NCI-H226 (cell line): ENCODE measurements around the gene TSPAN5.
"Not testable (repeated sequence)": the region's sequence is repeated elsewhere in the genome, so short reads cannot be mapped to it uniquely, and the experiment has no call there.

Experiments used
- DNase-seq: peaks from one replicate; pipeline ENCODE4 v3.0.0-alpha.2; 2015

The TSPAN5 gene

GRCh38 chr4:98544141-98544817, 114.1 kb downstream of the TSPAN5 start:
- DNase-seq, result no peak

DNA sequence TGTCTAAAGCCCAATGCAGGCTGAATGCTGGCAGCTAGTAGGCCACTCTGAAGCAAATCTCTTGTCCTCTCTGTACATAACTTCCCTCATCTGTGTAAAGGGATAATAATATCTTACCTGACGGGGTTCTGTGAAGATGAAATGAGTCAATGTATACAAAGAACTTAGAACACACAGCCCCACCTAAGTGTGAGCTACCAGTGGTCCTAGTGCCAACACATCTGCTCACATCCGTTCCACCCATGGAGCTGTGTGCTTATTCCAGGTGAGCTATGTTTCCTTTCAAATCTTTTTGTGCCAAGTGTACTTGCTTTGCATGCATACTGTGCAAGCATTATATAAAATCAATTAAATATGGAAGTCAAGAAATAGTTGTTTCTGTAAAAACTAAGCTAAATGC, 116.4 kb downstream of the TSPAN5 start:
- DNase-seq, result no peak

DNA sequence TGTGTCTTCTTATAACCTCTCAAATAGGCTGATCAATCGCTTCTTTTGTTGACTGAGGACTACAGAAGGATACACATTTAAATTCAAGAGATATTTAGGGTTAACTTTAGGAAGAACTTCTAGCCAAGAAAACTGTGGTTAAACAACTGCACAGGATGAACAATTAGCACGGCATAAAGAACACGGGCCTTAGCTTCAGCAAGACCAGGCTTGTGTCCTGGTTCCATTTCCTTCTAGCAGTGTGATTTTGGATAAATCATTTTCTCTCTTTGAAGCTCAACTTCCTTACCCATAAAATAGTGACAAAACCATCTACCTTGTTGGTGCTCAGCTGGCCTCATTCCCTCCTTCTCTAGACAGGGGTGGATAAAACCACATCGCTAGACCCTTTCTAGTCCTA, 117.6 kb downstream of the TSPAN5 start:
- DNase-seq, result no peak

DNA sequence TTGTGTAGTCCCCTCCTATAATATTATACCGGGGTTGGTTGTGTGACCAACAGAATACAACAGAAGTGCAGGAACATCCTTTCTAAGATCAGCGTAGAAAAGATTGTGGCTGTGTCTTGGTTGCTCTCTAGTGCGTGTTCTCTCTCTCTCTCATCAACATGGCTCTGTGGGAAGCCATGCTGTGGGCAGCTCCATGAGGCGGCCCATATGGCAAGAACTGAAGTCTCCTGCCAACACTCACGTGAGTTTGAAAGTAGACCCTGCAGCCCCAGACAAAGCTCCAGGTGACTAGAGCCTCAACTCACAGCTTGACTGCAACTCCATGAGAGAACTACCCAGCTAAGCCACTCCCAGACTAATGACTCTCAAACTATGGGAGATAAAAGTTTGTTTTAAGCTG, 118.7 kb downstream of the TSPAN5 start:
- no peak for DNase-seq

- DNase-seq, result no peak
Measured at GRCh38 chr4:98539299-98539698, 119.1 kb downstream of the TSPAN5 start.

- DNase-seq, result no peak
Measured at GRCh38 chr4:98536631-98537030, 121.8 kb downstream of the TSPAN5 start.

DNA sequence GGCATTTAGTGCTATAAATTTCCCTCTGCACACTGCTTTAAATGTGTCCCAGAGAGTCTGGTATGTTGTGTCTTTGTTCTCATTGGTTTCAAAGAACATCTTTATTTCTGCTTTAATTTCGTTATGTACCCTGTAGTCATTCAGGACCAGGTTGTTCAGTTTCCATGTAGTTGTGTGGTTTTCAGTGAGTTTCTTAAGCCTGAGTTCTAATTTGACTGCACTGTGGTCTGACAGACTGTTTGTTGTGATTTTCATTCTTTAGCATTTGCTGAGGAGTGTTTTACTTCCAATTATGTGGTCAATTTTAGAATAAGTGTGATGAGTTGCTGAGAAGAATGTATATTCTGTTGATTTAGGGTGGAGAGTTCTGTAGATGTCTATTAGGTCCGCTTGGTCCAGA, 124.3 kb downstream of the TSPAN5 start:
- not testable (repeated sequence) for DNase-seq

GRCh38 chr4:98530572-98530971, 127.8 kb downstream of the TSPAN5 start:
- DNase-seq, result no peak

DNA sequence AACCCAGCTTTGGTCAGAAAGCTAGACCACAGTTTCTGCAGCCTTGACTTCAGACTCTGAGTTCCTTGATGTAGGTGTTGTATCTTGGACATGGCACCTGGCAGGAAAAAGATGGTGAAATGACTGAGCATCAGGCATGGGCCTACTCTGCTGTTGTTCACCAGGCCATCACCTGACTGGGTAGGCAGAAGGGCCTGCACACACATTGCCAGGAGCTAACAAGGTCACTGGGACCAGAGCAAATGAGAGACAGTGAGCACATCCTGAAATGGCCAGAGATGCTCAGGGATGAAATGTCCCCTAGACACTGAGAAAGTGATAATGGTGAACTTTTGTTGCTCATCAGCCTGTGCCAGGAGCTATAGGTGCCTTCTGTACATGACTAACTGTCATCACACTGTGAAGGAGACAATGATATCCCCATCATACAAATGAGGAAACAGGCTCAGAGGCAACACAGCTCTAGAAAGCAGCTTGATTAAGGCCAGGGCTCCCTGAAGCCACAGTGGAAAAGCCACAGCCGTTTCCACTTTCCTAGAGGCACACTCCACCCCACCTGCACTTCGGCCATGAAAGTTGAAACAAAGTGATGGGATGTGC, 128.3 kb downstream of the TSPAN5 start:
- no peak for DNase-seq

DNA sequence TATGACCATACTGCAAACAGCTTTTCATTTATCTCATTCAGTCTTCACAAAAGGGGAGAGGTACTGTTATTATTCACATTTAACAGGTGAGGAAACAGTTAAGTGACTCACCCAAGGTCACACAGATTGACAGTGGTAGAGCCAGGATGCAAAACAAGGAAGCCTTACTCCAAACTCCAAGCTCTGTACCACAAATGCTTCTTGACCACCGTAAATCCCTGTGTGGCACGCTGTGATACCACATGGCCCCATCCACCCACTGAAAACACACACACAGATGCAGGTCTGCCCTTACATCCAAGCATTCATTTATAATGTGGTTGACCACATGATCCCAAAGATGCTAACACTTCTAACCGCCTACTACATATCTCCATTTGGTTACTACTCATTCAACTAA, 129.5 kb downstream of the TSPAN5 start:
- no peak for DNase-seq

- DNase-seq, result no peak
Measured at GRCh38 chr4:98527534-98528269, 130.7 kb downstream of the TSPAN5 start.

GRCh38 chr4:98524230-98524629, 134.2 kb downstream of the TSPAN5 start:
- no peak for DNase-seq

- peak; percentile 22 for DNase-seq
Measured at GRCh38 chr4:98522636-98523395, 135.6 kb downstream of the TSPAN5 start.

DNA sequence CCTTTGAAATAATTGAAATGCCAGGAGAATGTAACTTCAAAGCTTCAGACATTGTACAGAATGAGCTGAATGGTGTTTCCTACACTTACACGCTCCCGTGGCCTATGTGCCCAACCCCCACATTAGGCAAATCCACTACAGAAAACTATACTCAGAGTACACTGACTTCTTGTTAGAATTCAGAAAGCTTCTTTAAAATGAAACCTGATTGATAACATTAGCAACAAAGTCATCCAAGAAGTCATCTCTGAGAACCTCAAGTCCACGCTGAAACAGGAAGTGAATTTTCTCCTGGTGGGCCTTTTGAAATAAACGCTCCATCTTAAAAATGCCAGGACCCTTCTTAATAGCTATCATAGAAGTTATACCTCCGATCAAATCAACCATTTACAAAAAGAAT, 136.3 kb downstream of the TSPAN5 start:
- no peak for DNase-seq

- no peak for DNase-seq
Measured at GRCh38 chr4:98521486-98521885, 136.9 kb downstream of the TSPAN5 start.

- peak; percentile 44 for DNase-seq
Measured at GRCh38 chr4:98519268-98519977, 139.0 kb downstream of the TSPAN5 start.

GRCh38 chr4:98518559-98519267, 139.7 kb downstream of the TSPAN5 start:
- DNase-seq, result no peak

DNA sequence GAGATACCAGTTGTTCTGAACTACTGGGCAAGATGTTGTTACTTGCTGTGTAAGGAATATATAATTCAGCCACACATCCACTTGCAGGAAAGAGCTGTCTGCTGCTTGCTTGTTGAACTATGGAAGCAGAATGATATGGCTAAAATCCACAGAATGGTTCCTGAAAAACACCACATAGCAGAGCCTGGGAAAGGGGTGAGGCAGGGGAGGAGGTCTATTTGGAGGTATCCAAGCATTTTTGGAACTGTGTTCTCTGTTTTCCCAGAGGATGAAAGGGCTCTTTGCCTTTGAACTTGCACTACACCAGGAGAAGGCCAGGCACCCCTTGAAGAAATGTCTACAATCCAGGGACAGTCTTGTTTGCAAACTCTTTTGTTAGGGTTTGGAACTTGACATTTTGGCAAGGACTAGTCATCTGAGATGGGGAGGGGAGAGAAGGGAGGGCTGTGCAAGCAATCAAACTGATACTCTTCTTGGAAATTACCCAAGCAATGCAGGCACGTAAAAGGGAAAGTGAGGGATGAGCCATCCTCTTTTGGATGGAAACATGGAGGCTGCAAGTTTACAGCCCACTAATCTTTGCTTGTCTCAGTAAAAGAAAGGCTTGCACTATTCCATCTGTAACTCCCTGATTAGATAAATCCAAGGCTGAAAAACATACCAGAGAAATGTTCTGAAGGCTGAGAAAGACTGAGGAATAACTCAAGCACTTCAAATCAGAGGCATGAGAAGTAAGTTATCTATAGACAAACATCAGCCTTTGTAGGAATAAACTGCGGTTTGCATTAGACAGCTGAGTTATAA, 141.0 kb downstream of the TSPAN5 start:
- DNase-seq, result peak; percentile 47

DNA sequence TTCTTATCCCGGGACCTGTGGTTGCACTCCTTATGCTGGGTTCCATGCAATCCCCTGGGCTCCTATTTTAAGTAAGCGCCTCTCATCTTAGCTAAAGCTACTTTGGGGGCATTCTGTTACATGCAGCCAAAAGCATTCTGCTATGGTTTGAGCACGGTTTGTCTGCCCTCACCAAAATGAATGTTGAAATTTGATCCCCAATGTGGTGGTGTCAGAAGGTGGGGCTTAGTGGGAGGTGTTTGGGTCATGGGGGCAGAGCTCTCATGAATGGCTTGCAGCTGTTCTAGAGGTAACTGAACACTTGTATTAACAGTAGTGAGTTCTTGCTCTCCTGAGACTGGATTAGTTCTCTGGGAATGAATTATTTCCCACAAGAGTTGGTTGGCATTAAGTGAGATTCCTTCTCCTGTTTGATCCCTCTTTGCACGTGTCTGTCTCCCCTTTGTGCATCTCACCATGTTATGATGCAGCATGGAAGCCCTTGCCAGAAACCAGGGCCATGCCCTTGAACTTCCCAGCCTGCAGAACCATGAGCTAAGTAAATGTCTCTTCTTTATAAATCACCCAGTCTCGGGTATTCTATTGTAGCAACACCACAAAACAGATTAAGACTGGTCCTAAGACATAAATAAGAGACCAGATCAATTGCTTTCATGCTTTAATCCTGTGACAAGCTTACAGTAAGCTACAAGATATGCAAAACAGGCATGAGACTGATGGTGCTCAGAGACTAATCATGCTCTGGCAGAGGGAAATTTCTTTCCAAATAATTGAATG, 141.8 kb downstream of the TSPAN5 start:
- no peak for DNase-seq

- DNase-seq, result peak; percentile 87
Measured at GRCh38 chr4:98516042-98516440, 142.4 kb downstream of the TSPAN5 start.

GRCh38 chr4:98515470-98515809, 143.0 kb downstream of the TSPAN5 start:
- peak; percentile 37 for DNase-seq
